Posterior vena cava (tissue), 2 donors: ENCODE measurements around the gene KCNH5. TPM values are rescaled to one million over a fixed set of nuclear protein-coding genes. Genes with fewer than 3 reads are reported as not detected.
"Not testable (repeated sequence)": the region's sequence is repeated elsewhere in the genome, so short reads cannot be mapped to it uniquely, and the experiment has no call there.

Experiments
- DNase-seq: peaks from one replicate; pipeline ENCODE4 v3.0.0-alpha.2; 2020; ENCODE audit warnings: low spot score
- intact Hi-C, 2 donors: fragments of 100-400 bp; cut with DNase I; formaldehyde crosslinking; loops; one replicate each; pipeline versions ENCODE4 v1.14.1 to v1.14.2; 2022 to 2023
- total RNA-seq, 2 donors: library from RNA; stranded (reverse); fragmentation: NEBNext Ultra II Directional; extraction: Animal tissue kit (Norgen Biotek cat#: 25700); gene quantifications; one replicate each; pipeline ENCODE4 v1.2.1, GENCODE V29; 2021
- donor health status: DM: yes; HTN: yes; CAD: no.
- donor health status: DM: yes; HTN: yes; CAD: no.

KCNH5 gene
- total RNA-seq, 2 donors from 2014 or later = not detected

GRCh38 chr14:62908506-62908905 is 136.8 kb downstream of the KCNH5 start:
- intact Hi-C loops = no loop called here
- no peak for DNase-seq

- intact Hi-C loops = no loop called here
These were observed 139.7 kb downstream of the KCNH5 start for GRCh38 chr14:62905566-62905965.

GRCh38 chr14:62897771-62898170 is 147.5 kb downstream of the KCNH5 start:
- DNase-seq = no peak

More at GRCh38 chr14:62905566-62905965, 139.7 kb downstream of the KCNH5 start:
- DNase-seq = no peak

GRCh38 chr14:62896932-62897456 is 148.3 kb downstream of the KCNH5 start:
- no peak for DNase-seq

More at GRCh38 chr14:62897771-62898170, 147.5 kb downstream of the KCNH5 start:
- intact Hi-C loops = no loop called here

GRCh38 chr14:62894736-62895135 is 150.5 kb downstream of the KCNH5 start:
- intact Hi-C loops = no loop called here
- DNase-seq = no peak

More at GRCh38 chr14:62896932-62897456, 148.3 kb downstream of the KCNH5 start:
- intact Hi-C loops = no loop called here

GRCh38 chr14:62889364-62889763 is 155.9 kb downstream of the KCNH5 start:
- intact Hi-C loops = no loop called here

GRCh38 chr14:62886461-62886860 is 158.8 kb downstream of the KCNH5 start:
- DNase-seq = no peak
- intact Hi-C loops = no loop called here

More at GRCh38 chr14:62889364-62889763, 155.9 kb downstream of the KCNH5 start:
- no peak for DNase-seq

- intact Hi-C loops = no loop called here
These were observed 159.8 kb downstream of the KCNH5 start for GRCh38 chr14:62885451-62885850.

GRCh38 chr14:62882967-62883366 is 162.3 kb downstream of the KCNH5 start:
- intact Hi-C loops = no loop called here
- DNase-seq = no peak

More at GRCh38 chr14:62885451-62885850, 159.8 kb downstream of the KCNH5 start:
- DNase-seq = no peak

- DNase-seq = no peak
- intact Hi-C loops = no loop called here
These were observed 178.9 kb downstream of the KCNH5 start for GRCh38 chr14:62866376-62866775.

GRCh38 chr14:62864588-62864987 is 180.7 kb downstream of the KCNH5 start:
- intact Hi-C loops = no loop called here
- DNase-seq = no peak

GRCh38 chr14:62858011-62858410 is 187.2 kb downstream of the KCNH5 start:
- DNase-seq, intact Hi-C loops: not testable (repeated sequence)

GRCh38 chr14:62854951-62855350 is 190.3 kb downstream of the KCNH5 start:
- no peak for DNase-seq
- intact Hi-C loops = no loop called here

- intact Hi-C loops = no loop called here
- no peak for DNase-seq
These were observed 198.1 kb downstream of the KCNH5 start for GRCh38 chr14:62847168-62847567.

- no peak for DNase-seq
- intact Hi-C loops = no loop called here
These were observed 200.7 kb downstream of the KCNH5 start for GRCh38 chr14:62844546-62844945.

- no peak for DNase-seq
- intact Hi-C loops = no loop called here
These were observed 221.2 kb downstream of the KCNH5 start for GRCh38 chr14:62824086-62824485.

GRCh38 chr14:62819931-62820330 is 225.3 kb downstream of the KCNH5 start:
- intact Hi-C loops = no loop called here
- no peak for DNase-seq

GRCh38 chr14:62807636-62808035 is 237.6 kb downstream of the KCNH5 start:
- DNase-seq = no peak
- intact Hi-C loops = no loop called here

GRCh38 chr14:62800577-62800976 is 244.7 kb downstream of the KCNH5 start:
- intact Hi-C loops = no loop called here
- no peak for DNase-seq

GRCh38 chr14:62796431-62796830 is 248.8 kb downstream of the KCNH5 start:
- intact Hi-C loops = no loop called here
- DNase-seq = no peak

GRCh38 chr14:62792578-62792977 is 252.7 kb downstream of the KCNH5 start:
- intact Hi-C loops = no loop called here
- no peak for DNase-seq

GRCh38 chr14:62781328-62781727 is 263.9 kb downstream of the KCNH5 start:
- DNase-seq, intact Hi-C loops: not testable (repeated sequence)
